Measurements from ENCODE around the gene PHETA1.

Gene PHETA1

GRCh38 chr12:111368788-111369495 is at the start of gene PHETA1:
PHETA1 (minus strand) TSS chr12:111369095; CDS start chr12:111363427, 5,668 bp downstream.
- DNase-seq = peak; percentile 88

- DNase-seq = no peak
Measured at GRCh38 chr12:111418594-111418880, 49.6 kb upstream of the PHETA1 start.

- no peak for DNase-seq
Measured at GRCh38 chr12:111417784-111418593, 49.1 kb upstream of the PHETA1 start.

- DNase-seq = no peak
Measured at GRCh38 chr12:111417290-111417689, 48.4 kb upstream of the PHETA1 start.

GRCh38 chr12:111414711-111415252 is 45.9 kb upstream of the PHETA1 start:
- no peak for DNase-seq

- DNase-seq = no peak
Measured at GRCh38 chr12:111413442-111414086, 44.7 kb upstream of the PHETA1 start.

- no peak for DNase-seq
Measured at GRCh38 chr12:111412830-111413441, 44.0 kb upstream of the PHETA1 start.

GRCh38 chr12:111412007-111412829 is 43.3 kb upstream of the PHETA1 start:
- peak; percentile 91 for DNase-seq

GRCh38 chr12:111411185-111411764 is 42.4 kb upstream of the PHETA1 start:
- DNase-seq = peak; percentile 60

GRCh38 chr12:111410431-111411184 is 41.7 kb upstream of the PHETA1 start:
- DNase-seq = no peak

GRCh38 chr12:111409780-111410430 is 41.0 kb upstream of the PHETA1 start:
- DNase-seq = no peak

- no peak for DNase-seq
Measured at GRCh38 chr12:111409403-111409779, 40.5 kb upstream of the PHETA1 start.

GRCh38 chr12:111408686-111409402 is 39.9 kb upstream of the PHETA1 start:
- DNase-seq = no peak

GRCh38 chr12:111408116-111408440 is 39.2 kb upstream of the PHETA1 start:
- DNase-seq = no peak

GRCh38 chr12:111407377-111408115 is 38.7 kb upstream of the PHETA1 start:
- DNase-seq = no peak

GRCh38 chr12:111406474-111407376 is 37.8 kb upstream of the PHETA1 start:
- DNase-seq = no peak

GRCh38 chr12:111405859-111406473 is 37.1 kb upstream of the PHETA1 start, which contains the start of gene SH2B3:
SH2B3 (plus strand) TSS chr12:111405923; CDS start chr12:111418146, 12,223 bp downstream.
- peak; percentile 74 for DNase-seq
